K562 (cell line): ENCODE measurements around the gene DALRD3. TPM values are rescaled to one million over a fixed set of nuclear protein-coding genes. Genes with fewer than 3 reads are reported as not detected.

Source experiments
- ADNP ChIP-seq: fragments of 200-800 bp; sonication (Bioruptor generic); IDR thresholded peaks from 2 replicates; pipeline ENCODE4 v1.6.1; 2016; ENCODE audit warnings: missing genetic modification characterization, missing compliant biosample characterization
- CBFA2T3 ChIP-seq: fragments of 450-650 bp; IDR thresholded peaks from 2 replicates; pipeline ENCODE4 v1.6.1; 2017
- CBX8 ChIP-seq: fragments of 200-600 bp; sonication (generic); IDR thresholded peaks from 2 replicates; pipeline ENCODE4 v1.6.1; 2012; ENCODE audit warnings: borderline replicate concordance, mixed run types, low read depth, mild to moderate bottlenecking, moderate library complexity, mixed read lengths, low read length, control low read depth, inconsistent platforms; ENCODE audit not compliant: poor library complexity, severe bottlenecking; ENCODE audit errors: extremely low read depth
- CTBP1 ChIP-seq: fragments of 450-650 bp; IDR thresholded peaks from 2 replicates; pipeline ENCODE4 v1.6.1; 2016; ENCODE audit warnings: borderline replicate concordance
- DDX20 ChIP-seq: fragments of 450-650 bp; IDR thresholded peaks from 2 replicates; pipeline ENCODE4 v1.6.1; 2016; ENCODE audit warnings: missing genetic modification characterization, low read depth, mild to moderate bottlenecking, missing compliant biosample characterization, moderate library complexity
- GATA2 ChIP-seq: sonication (generic); formaldehyde crosslinking; IDR thresholded peaks from 2 replicates; pipeline ENCODE4 v1.4.0; 2020; ENCODE audit warnings: mild to moderate bottlenecking, missing genetic modification reagents
- HIVEP1 ChIP-seq: fragments of 250-450 bp; sonication (Bioruptor Pico); IDR thresholded peaks from 2 replicates; pipeline ENCODE4 v1.4.0; 2020; ENCODE audit warnings: mild to moderate bottlenecking
- JUND ChIP-seq, 2 experiments: IDR thresholded peaks; 2 replicates in 1 of 2; 3 replicates in 1 of 2; pipeline ENCODE4 v1.6.1; 2011; ENCODE audit warnings: borderline replicate concordance in 2 of 2, low read depth in 2 of 2, low read length in 2 of 2, improper control_type of control experiment in 1 of 2, missing biosample characterization in 1 of 2, missing genetic modification characterization in 1 of 2, missing genetic modification reagents in 1 of 2
- KLF16 ChIP-seq: IDR thresholded peaks from 2 replicates; pipeline ENCODE4 v1.6.1; 2016; ENCODE audit warnings: antibody characterized with exemption
- MAX ChIP-seq: sonication (generic); formaldehyde crosslinking; IDR thresholded peaks from 2 replicates; pipeline ENCODE4 v1.9.0; 2022; ENCODE audit warnings: mild to moderate bottlenecking, missing genetic modification reagents
- MEF2A ChIP-seq: IDR thresholded peaks from 2 replicates; pipeline ENCODE4 v1.6.1; 2011; ENCODE audit warnings: low read depth, mild to moderate bottlenecking, low read length, moderate library complexity; ENCODE audit not compliant: control insufficient read depth
- MIER1 ChIP-seq: fragments of 450-650 bp; IDR thresholded peaks from 2 replicates; pipeline ENCODE4 v1.6.1; 2016; ENCODE audit warnings: antibody characterized with exemption, mild to moderate bottlenecking, low read depth
- MTA3 ChIP-seq: fragments of 450-650 bp; formaldehyde crosslinking; IDR thresholded peaks from 2 replicates; pipeline ENCODE4 v1.6.1; 2017; ENCODE audit warnings: mild to moderate bottlenecking, borderline replicate concordance
- MYBL2 ChIP-seq, 2 experiments: fragments of 450-650 bp in 1 of 2; sonication (generic) in 1 of 2; formaldehyde crosslinking in 1 of 2; IDR thresholded peaks; 2 replicates each; pipeline versions ENCODE4 v1.6.1 to v1.8.1; 2017 to 2022; ENCODE audit warnings: borderline replicate concordance in 1 of 2, inconsistent platforms in 1 of 2, low read depth in 1 of 2, mild to moderate bottlenecking in 1 of 2, missing genetic modification reagents in 1 of 2, moderate library complexity in 1 of 2
- NBN ChIP-seq: fragments of 450-650 bp; IDR thresholded peaks from 2 replicates; pipeline ENCODE4 v1.6.1; 2016; ENCODE audit warnings: low read depth, mild to moderate bottlenecking
- NCOA2 ChIP-seq, 2 experiments: fragments of 450-650 bp; IDR thresholded peaks; 2 replicates each; pipeline ENCODE4 v1.6.1; 2018; ENCODE audit warnings: mild to moderate bottlenecking in 2 of 2, moderate library complexity in 1 of 2; ENCODE audit not compliant: partially characterized antibody in 2 of 2
- NFXL1 ChIP-seq: fragments of 450-650 bp; formaldehyde crosslinking; IDR thresholded peaks from 2 replicates; pipeline ENCODE4 v1.4.0; 2021; ENCODE audit warnings: mild to moderate bottlenecking
- NR2C1 ChIP-seq, 2 experiments: fragments of 450-650 bp; IDR thresholded peaks; 2 replicates each; pipeline ENCODE4 v1.6.1; 2017; ENCODE audit warnings: mild to moderate bottlenecking in 2 of 2, antibody characterized with exemption in 1 of 2, inconsistent platforms in 1 of 2, missing compliant biosample characterization in 1 of 2, missing genetic modification characterization in 1 of 2
- NR2F6 ChIP-seq: fragments of 450-650 bp; formaldehyde crosslinking; IDR thresholded peaks from 2 replicates; pipeline ENCODE4 v1.4.0; 2020; ENCODE audit warnings: mild to moderate bottlenecking
- PML ChIP-seq: IDR thresholded peaks from 2 replicates; pipeline ENCODE4 v1.6.1; 2012; ENCODE audit warnings: low read length, inconsistent platforms
- POLR2A ChIP-seq: fragments of 450-650 bp; conservative IDR thresholded peaks from 2 replicates; pipeline ENCODE4 v1.6.1; 2016
- POLR2B ChIP-seq: fragments of 450-650 bp; IDR thresholded peaks from 2 replicates; pipeline ENCODE4 v1.6.1; 2018; ENCODE audit warnings: low read depth; ENCODE audit not compliant: partially characterized antibody
- ZBTB43 ChIP-seq: sonication (generic); formaldehyde crosslinking; IDR thresholded peaks from 2 replicates; pipeline ENCODE4 v1.8.0; 2023; ENCODE audit warnings: mild to moderate bottlenecking, missing genetic modification reagents
- ZC3H11A ChIP-seq: IDR thresholded peaks from 2 replicates; pipeline ENCODE4 v1.6.1; 2012; ENCODE audit warnings: low read depth, low read length, improper control_type of control experiment
- ZKSCAN8 ChIP-seq: fragments of 200-800 bp; sonication (Bioruptor generic); IDR thresholded peaks from 2 replicates; pipeline ENCODE4 v1.6.1; 2016; ENCODE audit warnings: missing genetic modification characterization, missing compliant biosample characterization
- ZNF274 ChIP-seq: IDR thresholded peaks from 2 replicates; pipeline ENCODE4 v1.6.1; 2011; ENCODE audit warnings: low read depth, mild to moderate bottlenecking, low read length, moderate library complexity, borderline replicate concordance
- ZNF324 ChIP-seq: fragments of 250-450 bp; sonication (Bioruptor Pico); IDR thresholded peaks from 2 replicates; pipeline ENCODE4 v1.4.0; 2020; ENCODE audit warnings: mild to moderate bottlenecking
- ZNF436 ChIP-seq: fragments of 250-450, 450-650 bp; sonication (Bioruptor Pico); formaldehyde crosslinking; IDR thresholded peaks from 2 replicates; pipeline ENCODE4 v1.7.0; 2020; ENCODE audit warnings: mild to moderate bottlenecking
- ZNF445 ChIP-seq: fragments of 250-450 bp; sonication (Bioruptor Pico); IDR thresholded peaks from 2 replicates; pipeline ENCODE4 v1.4.0; 2020; ENCODE audit warnings: low read depth, mild to moderate bottlenecking, moderate library complexity
- ZNF589 ChIP-seq: fragments of 200-800 bp; sonication (Bioruptor generic); IDR thresholded peaks from 2 replicates; pipeline ENCODE4 v1.6.1; 2016; ENCODE audit warnings: low read depth, missing genetic modification characterization, missing compliant biosample characterization
- polyA plus RNA-seq, 8 experiments: library from polyadenylated mRNA; depleted of rRNA in 4 of 8; stranded (reverse) in 5 of 8; unstranded in 3 of 8; fragments of >200 nt; fragmentation: Nextera tagmentation in 2 of 8; fragmentation: Illumina TruSeq in 1 of 8; extraction: Ambion mirVana in 2 of 8; extraction: Trizol in 1 of 8; gene quantifications; 2 replicates each; pipeline versions ENCODE4 v1.2.1 to v1.2.3, GENCODE V29; 2011 to 2014; ENCODE audit warnings: inconsistent platforms in 1 of 8, missing spikeins in 1 of 8
- total RNA-seq, 7 experiments: library from RNA; depleted of rRNA in 6 of 7; stranded (reverse); fragments of >200 nt in 6 of 7; fragmentation: Illumina TruSeq in 2 of 7; extraction: Trizol in 2 of 7; gene quantifications; 2 replicates each; pipeline versions ENCODE4 v1.2.1 to v1.2.3, GENCODE V29; 2011 to 2021; ENCODE audit warnings: low replicate concordance in 1 of 7

Gene DALRD3
- total and polyA plus RNA-seq, 9 of the 15 experiments (the other 6 are each of a cell fraction or from before 2014, with no cell fraction given): 6.6 to 31.3 (median 14.4) TPM

- no peak for TF ChIP-seq MYBL2 (IDR thresholded peaks at IDR 0.05; ENCODE audit: low read depth)
- no peak for TF ChIP-seq MYBL2 (CRISPR knock-in tag; IDR thresholded peaks at IDR 0.05; ENCODE audit: borderline replicate concordance)
- no peak for TF ChIP-seq DDX20 (tag)
- TF ChIP-seq MEF2A: no peak
- TF ChIP-seq HIVEP1: no peak
- TF ChIP-seq MTA3: peak; percentile 50
- TF ChIP-seq PML: peak; percentile 61; the same call in 1 of the 2 replicates
- no peak for TF ChIP-seq ZKSCAN8 (CRISPR knock-in tag)
- TF ChIP-seq NCOA2 (IDR thresholded peaks at IDR 0.05; ENCODE audit: partially characterized antibody in 2 of 2): no peak
- TF ChIP-seq ZNF324 (CRISPR knock-in tag): no peak
- TF ChIP-seq CTBP1: peak; percentile 91
- TF ChIP-seq GATA2 (CRISPR knock-in tag): no peak
- no peak for TF ChIP-seq ZNF589
- TF ChIP-seq POLR2A: peak; percentile 94
- no peak for TF ChIP-seq KLF16
- peak; percentile 46 for TF ChIP-seq MAX (CRISPR knock-in tag)
- TF ChIP-seq MIER1: no peak
- TF ChIP-seq ZC3H11A: no peak
- TF ChIP-seq ADNP (tag): no peak
- TF ChIP-seq ZBTB43 (CRISPR knock-in tag): no peak
- no peak for TF ChIP-seq ZNF436 (CRISPR knock-in tag)
- TF ChIP-seq ZNF274: no peak
- TF ChIP-seq NBN: peak; percentile 78; the same call in 1 of the 2 replicates
- no peak for TF ChIP-seq NFXL1 (CRISPR knock-in tag)
- TF ChIP-seq NR2C1 (IDR thresholded peaks at IDR 0.05): 0 out of 2 replicates have a peak, but pooled peaks have one; percentile 10
- no peak for TF ChIP-seq NR2C1 (tag; IDR thresholded peaks at IDR 0.05)
- no peak for TF ChIP-seq CBFA2T3
- no peak for TF ChIP-seq CBX8
- no peak for TF ChIP-seq JUND (IDR thresholded peaks at IDR 0.05; ENCODE audit: borderline replicate concordance, low read depth, low read length)
- TF ChIP-seq JUND (tag; IDR thresholded peaks at IDR 0.05; ENCODE audit: borderline replicate concordance, low read depth, low read length): no peak
- TF ChIP-seq ZNF445 (CRISPR knock-in tag): no peak
- peak; percentile 71 for TF ChIP-seq POLR2B
- no peak for TF ChIP-seq NR2F6 (CRISPR knock-in tag)
Measured at GRCh38 chr3:49007068-49007770, 11.2 kb downstream of the DALRD3 start, which contains the start of gene WDR6 (continued).
